ENCODE measurements around the gene ADSS1.

DNA sequence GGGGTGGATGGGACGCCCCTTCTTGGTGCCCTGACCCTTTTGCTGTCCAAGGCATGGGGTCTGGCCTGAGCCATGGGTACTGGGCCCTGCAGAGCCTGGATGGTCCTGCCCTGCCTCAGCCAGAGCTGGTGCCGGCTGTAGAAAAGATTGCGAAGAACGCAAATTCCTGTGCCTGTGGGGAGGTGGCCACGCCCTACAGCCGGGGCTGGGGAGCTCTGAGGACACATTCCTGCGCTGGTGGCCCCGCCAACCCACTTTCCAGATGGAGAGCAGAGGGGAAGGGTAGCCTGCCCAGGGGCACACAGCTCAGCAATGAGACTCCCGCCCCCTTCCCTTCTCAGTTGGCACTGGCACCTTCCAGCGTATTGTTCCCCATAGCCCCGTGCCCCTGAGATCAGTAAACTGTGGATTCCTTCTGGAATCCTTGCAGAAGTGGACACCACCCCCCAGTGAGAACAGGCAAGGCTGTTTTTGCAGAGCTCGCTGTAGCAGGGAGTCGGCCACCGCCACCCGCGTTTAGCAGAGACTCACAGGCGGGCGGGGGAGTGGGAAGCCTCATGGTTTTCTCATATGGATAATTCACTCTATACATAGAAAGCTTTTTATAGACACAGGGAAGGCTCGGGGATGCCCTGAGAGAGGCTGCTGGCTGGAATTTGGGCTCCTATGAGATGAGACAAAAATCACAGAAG is 26.0 kb upstream of the ADSS1 start:
- TF ChIP-seq POLR2AphosphoS5 (IDR thresholded peaks at IDR 0.05; ENCODE audit: low read depth, low read length): no peak
- no peak for TF ChIP-seq POLR2A (IDR thresholded peaks at IDR 0.05; ENCODE audit: low read depth, low read length)
- no peak for TF ChIP-seq TAF1 (IDR thresholded peaks at IDR 0.05; ENCODE audit: low read depth, low read length)
- TF ChIP-seq SPI1 (IDR thresholded peaks at IDR 0.05; ENCODE audit: low read depth, low read length): no peak
